Measurements from ENCODE around the gene SMTNL2.

- no peak for TF ChIP-seq CTCF (IDR thresholded peaks at IDR 0.05)
- TF ChIP-seq POLR2A (IDR thresholded peaks at IDR 0.05): no peak
These were observed 32.4 kb upstream of the SMTNL2 start for GRCh38 chr17:4551796-4552525.
